AG09309 (cell line): ENCODE data around the gene TMC1.
A peak's percentile ranks its signal among the peaks of the same experiment; 100 is the strongest.

Experiments
- DNase-seq: peaks from one replicate; pipeline ENCODE4 v3.0.0-alpha.2; 2010; ENCODE audit warnings: low read depth
- H3K4me3 ChIP-seq: 2 replicates; pipeline ENCODE4 v1.5.1; 2011; ENCODE audit warnings: mild to moderate bottlenecking, low read depth, low read length, moderate library complexity; ENCODE audit not compliant: control insufficient read depth
- TF ChIP-seq, protein P1 (sequence below): IDR thresholded peaks from 2 replicates; pipeline ENCODE4 v1.5.1; 2011; ENCODE audit warnings: mild to moderate bottlenecking, low read depth, low read length, inconsistent platforms; ENCODE audit not compliant: insufficient read depth, control insufficient read depth; ENCODE audit errors: missing control alignments

TMC1 gene

DNA sequence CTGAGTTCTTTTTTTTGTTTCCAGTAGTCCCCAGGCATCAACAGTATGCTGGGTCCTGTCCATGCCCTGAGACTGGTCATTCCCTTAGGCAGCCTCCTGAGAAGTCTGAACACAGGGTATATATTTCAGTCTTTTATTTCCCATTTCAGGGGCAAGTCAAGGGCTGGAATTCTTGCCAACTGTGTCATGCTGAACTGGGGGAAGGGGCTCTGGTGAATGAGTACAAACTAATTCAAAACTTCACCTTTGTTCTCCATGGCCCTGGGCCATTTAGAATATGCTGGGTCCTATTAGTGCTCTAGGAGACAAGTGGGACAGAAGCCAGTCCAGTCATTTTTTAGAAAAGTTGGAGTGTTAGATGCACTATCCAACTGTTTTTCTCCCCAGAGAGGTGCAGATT, 170.3 kb downstream of the TMC1 start:
- DNase-seq, result no peak
- H3K4me3 ChIP-seq, result no peak overlapping the region
- TF ChIP-seq, protein P1, sequence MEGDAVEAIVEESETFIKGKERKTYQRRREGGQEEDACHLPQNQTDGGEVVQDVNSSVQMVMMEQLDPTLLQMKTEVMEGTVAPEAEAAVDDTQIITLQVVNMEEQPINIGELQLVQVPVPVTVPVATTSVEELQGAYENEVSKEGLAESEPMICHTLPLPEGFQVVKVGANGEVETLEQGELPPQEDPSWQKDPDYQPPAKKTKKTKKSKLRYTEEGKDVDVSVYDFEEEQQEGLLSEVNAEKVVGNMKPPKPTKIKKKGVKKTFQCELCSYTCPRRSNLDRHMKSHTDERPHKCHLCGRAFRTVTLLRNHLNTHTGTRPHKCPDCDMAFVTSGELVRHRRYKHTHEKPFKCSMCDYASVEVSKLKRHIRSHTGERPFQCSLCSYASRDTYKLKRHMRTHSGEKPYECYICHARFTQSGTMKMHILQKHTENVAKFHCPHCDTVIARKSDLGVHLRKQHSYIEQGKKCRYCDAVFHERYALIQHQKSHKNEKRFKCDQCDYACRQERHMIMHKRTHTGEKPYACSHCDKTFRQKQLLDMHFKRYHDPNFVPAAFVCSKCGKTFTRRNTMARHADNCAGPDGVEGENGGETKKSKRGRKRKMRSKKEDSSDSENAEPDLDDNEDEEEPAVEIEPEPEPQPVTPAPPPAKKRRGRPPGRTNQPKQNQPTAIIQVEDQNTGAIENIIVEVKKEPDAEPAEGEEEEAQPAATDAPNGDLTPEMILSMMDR, result no peak

DNA sequence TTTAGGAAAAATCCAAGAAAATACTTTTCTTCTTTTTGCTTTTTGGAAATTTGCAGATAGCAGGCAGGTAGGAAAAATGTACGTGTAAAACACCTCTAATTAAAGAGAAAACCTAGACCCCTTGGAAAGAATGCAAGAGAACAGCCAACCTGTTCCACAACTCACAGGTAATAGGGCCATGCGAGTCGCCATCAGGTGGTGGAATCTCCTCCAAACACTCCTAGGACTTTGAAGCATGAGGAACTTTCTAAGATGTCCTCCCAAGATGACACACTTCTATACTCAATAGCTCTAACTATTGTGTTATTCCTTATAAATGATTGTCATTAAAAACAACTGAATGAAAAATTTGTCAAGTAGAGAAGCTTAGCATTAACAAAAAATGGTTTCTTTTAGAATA, 174.0 kb downstream of the TMC1 start:
- no peak for DNase-seq
- no peak overlapping the region for H3K4me3 ChIP-seq
- TF ChIP-seq, protein P1, result no peak

DNA sequence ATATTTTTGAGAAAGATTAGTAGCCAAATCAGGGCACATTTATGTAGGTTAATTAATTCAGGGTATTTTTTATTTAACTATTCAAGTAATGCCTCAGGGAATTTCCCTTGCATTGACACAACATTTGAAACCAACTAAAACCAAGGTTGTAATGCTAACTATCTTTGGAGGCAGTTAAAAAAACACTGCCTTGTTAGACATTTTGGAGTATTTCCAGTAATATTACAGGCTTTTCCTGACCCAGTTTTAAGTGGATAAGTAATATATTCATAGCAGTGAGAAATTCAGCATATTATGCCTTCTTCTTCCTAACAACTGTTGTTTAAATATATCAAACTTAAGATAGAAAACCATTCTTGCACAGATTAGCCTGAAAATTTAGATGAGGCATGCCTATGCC, 175.1 kb downstream of the TMC1 start:
- DNase-seq, result no peak
- TF ChIP-seq, protein P1, result no peak
- H3K4me3 ChIP-seq, result no peak overlapping the region

DNA sequence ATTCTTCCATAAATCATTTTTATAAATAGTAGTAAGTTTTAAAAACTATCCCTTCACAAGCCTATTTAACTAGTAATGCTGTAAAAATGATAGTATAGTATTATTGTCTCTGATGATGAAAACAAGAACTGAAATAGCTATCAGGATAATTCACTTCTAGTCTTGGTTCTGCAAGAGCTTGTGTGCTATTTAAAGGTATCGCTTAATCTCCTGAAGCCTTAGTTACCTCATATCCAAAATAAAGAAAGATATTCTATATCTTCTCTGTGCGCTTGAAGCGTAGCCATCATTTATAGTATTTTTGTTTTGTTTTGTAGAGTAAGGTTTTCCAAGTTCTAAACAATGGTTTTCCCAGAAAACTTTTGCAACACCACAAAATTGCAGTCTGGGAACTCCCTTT, 180.1 kb downstream of the TMC1 start:
- TF ChIP-seq, protein P1, result no peak
- H3K4me3 ChIP-seq, result no peak overlapping the region
- no peak for DNase-seq

DNA sequence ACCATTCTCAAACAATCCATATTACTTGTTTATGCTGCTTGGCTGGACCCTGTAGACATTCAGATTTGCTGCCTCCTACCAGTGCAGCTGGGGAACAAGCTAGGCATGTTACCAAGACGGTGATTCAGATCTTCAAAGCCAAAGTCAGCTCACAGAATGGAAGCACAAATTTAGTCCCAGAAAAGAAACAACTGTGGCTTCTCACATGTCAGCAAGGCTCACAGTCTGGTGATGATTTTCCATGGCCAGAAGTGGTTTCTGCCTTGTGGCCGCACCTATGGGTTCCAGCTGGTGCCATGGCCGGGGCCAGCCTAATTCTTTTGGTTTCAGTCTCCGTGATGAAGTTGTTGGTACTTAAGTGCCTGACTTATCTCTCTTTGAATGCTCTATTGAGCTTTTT, 182.2 kb downstream of the TMC1 start:
- DNase-seq, result peak; percentile 17
- TF ChIP-seq, protein P1, result no peak
- no peak overlapping the region for H3K4me3 ChIP-seq

DNA sequence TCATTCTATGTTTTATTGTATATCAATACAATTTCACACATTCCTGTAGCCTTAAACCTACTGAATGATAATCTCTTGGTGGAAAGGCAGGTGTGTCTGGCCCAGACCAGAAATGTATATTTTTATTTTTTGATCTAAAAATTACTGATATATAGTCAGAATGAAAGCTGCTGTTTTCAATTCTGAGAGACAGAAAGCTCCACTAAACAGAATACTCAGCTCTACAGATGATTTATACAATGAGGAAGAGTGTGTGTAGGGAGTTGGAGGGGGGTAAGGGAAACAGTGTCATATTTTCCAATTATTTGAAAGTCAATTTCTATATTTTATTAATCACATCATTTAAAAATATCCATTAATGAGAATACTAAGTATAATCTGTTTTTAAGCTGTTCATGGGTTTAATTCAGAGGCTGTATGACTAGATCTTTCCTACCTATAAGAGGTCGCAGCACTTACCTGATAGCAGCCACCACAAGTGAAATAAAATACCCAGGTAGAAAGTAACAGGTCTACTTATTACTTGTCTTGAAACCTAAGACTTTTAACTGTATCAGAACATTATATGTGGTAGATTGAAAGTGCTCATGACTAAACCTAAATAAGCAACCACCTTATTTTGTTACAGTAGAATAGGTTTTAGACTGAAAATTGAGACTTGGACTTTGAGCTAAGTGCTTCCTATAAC, 183.4 kb downstream of the TMC1 start:
- DNase-seq, result no peak
- TF ChIP-seq, protein P1, result no peak
- H3K4me3 ChIP-seq, result no peak overlapping the region

DNA sequence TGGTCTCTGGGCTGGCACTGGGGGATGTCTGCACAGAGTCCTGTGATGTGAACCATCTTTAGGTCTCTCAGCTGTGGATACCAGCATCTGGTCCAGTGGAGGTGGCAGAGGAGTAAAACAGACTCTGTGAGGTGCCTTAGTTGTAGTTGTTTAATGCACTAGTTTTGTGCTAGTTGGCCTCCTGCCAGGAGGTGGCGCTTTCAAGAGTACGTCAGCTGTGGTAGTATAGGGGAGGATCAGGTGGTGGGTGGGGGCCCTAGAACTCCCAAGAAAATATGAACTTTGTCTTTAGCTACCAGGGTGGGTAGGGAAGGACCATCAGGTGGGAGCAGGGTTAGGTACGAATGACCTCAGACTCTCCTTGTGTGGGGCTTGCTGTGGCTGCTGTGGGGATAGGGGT, 197.1 kb downstream of the TMC1 start:
- DNase-seq, result no peak
- TF ChIP-seq, protein P1, result no peak
- H3K4me3 ChIP-seq, result no peak overlapping the region
